ENCODE data around the gene FKBP5. TPM values are rescaled to one million over a fixed set of nuclear protein-coding genes. Genes with fewer than 3 reads are reported as not detected.

FKBP5 gene
- total RNA-seq, 1 donor from 2014 or later: 128 TPM

DNA sequence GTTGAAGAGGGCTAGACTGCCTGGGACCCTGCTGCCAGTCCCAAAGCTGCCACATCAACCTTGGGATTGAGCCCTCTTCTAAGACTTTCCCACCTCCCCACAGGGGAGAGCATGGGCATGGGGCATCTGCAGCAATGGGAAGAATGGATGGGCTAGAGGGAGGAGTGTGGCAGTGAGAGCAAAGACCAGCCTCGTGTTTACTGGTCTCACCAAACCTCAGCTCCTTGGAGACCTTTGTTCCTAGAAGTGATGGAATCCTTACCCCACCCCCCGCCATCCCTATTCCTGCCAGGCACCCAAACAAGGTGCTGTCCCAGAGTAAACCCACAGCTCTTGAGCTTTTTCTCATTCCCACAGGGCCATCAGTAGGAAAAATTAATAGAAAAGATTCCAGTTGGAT lies 28.1 kb upstream of the FKBP5 start:
- DNase-seq (no peak), ATAC-seq (no peak)
- TF ChIP-seq, protein P1, sequence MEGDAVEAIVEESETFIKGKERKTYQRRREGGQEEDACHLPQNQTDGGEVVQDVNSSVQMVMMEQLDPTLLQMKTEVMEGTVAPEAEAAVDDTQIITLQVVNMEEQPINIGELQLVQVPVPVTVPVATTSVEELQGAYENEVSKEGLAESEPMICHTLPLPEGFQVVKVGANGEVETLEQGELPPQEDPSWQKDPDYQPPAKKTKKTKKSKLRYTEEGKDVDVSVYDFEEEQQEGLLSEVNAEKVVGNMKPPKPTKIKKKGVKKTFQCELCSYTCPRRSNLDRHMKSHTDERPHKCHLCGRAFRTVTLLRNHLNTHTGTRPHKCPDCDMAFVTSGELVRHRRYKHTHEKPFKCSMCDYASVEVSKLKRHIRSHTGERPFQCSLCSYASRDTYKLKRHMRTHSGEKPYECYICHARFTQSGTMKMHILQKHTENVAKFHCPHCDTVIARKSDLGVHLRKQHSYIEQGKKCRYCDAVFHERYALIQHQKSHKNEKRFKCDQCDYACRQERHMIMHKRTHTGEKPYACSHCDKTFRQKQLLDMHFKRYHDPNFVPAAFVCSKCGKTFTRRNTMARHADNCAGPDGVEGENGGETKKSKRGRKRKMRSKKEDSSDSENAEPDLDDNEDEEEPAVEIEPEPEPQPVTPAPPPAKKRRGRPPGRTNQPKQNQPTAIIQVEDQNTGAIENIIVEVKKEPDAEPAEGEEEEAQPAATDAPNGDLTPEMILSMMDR (IDR thresholded peaks at IDR 0.05): no peak
- Histone ChIP-seq H3K27ac (no peak overlapping the region), H3K4me3 (no peak overlapping the region), H3K27me3 (ENCODE audit: low read depth) (no peaks in the 10 kb centered on the region), H3K9me3 (no peaks in the 10 kb centered on the region), H3K36me3 (no peaks in the 10 kb centered on the region), H3K4me1 (peaks cover 45% of the 10 kb centered on the region)
- intact Hi-C loops (cut with DNase I): no loop called here

DNA sequence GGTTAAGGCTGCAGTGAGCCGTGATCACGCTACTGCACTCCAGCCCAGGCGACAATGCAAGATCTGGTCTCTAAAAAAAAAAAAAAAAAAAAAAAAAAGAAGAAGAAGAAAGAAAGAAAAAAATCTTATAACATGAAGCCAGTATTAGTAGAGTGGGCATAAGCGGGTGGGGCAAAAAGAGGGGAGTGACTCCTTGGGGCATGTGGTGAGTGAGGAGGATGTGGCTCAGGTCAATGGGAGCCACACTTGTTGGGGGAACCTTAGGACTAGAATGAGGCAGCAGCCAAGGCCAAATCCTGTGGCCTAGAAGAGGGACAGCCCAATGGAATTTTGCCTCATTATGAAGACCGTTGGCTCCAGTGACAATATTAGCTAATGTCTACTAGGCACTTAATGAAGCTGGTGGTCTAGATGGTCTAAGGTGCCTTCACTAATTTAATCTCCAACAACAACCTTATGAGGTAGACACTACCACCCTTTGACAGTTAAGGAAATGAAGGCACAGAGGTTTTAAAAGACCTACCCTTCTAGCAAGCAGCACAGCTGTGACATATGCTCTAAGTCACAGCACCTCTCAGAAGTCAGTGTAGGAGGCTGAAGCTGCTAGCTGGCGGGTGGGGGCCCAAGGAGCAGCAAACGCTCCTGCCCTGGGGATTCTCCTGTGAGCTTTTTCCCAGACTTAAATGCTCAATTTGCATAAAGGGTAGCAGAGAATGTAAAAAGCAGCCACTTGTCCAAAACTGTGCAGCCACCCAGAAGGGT lies 24.5 kb upstream of the FKBP5 start:
- H3K27ac ChIP-seq: no peak overlapping the region
- no peaks in the 10 kb centered on the region for H3K36me3 ChIP-seq
- H3K4me1 ChIP-seq: peaks cover 9% of the 10 kb centered on the region
- H3K9me3 ChIP-seq: no peaks in the 10 kb centered on the region
- TF ChIP-seq, protein P1 (IDR thresholded peaks at IDR 0.05): no peak
- intact Hi-C loops (cut with DNase I): no loop called here
- no peak overlapping the region for H3K4me3 ChIP-seq
- DNase-seq (no peak), ATAC-seq (no peak)
- no peaks in the 10 kb centered on the region for H3K27me3 ChIP-seq (ENCODE audit: low read depth)

DNA sequence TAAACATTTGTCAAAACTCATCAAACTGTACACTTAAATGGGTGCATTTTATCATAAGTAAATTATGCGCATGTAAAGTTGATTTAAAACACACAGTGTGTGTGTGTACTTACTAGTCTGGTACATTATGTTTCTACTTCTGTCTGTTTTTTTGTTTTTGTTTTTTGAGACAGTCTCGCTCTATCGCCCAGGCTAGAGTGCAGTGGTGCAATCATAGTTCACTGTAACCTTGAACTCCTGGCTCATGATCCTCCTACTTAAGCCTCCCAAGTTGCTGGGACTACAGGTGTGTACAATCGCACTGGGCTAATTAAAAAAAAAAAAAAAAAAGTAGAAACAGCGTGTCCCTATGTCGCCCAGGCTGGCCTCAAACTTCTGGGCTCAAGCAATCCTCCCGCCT lies 23.0 kb upstream of the FKBP5 start:
- Histone ChIP-seq H3K4me1 (no peaks in the 10 kb centered on the region), H3K27me3 (ENCODE audit: low read depth) (no peaks in the 10 kb centered on the region), H3K27ac (no peak overlapping the region), H3K9me3 (no peaks in the 10 kb centered on the region), H3K36me3 (no peaks in the 10 kb centered on the region), H3K4me3 (no peak overlapping the region)
- DNase-seq (no peak), ATAC-seq (no peak)
- TF ChIP-seq, protein P1 (IDR thresholded peaks at IDR 0.05): no peak
- intact Hi-C loops (cut with DNase I): no loop called here

DNA sequence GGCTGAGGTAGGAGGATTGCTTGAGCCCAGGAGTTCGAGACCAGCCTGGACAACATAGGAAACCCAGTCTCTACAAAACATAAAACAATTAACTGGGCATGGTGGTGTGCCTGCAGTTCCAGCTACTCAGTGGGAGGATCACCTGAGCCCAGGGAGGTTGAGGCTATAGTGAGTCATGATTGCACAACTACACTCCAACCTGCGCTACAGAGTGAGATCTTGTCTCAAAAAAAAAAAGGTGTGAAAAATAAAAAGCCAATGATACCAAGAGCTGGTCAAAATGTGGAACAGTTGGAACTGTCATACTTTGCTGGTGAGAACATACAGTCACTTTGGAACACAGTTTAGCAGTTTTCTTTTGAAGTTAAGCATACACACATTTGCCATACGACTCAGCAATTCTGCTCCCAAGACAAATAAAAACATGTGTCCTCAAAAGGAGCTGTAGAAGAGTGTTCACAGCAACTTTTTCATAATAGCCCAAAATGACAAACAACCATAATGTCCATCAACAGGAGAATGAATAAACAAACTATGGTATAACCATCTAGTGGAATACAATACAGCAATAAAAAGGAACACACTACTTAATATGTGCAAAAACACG lies 21.6 kb upstream of the FKBP5 start:
- no peak for DNase-seq
- H3K36me3 ChIP-seq: no peaks in the 10 kb centered on the region
- no peaks in the 10 kb centered on the region for H3K9me3 ChIP-seq
- intact Hi-C loops (cut with DNase I): no loop called here
- peak; percentile 65 to 67 for ATAC-seq
- no peak overlapping the region for H3K4me3 ChIP-seq
- H3K27me3 ChIP-seq (ENCODE audit: low read depth): no peaks in the 10 kb centered on the region
- no peak overlapping the region for H3K27ac ChIP-seq
- TF ChIP-seq, protein P1 (IDR thresholded peaks at IDR 0.05): no peak
- no peaks in the 10 kb centered on the region for H3K4me1 ChIP-seq

DNA sequence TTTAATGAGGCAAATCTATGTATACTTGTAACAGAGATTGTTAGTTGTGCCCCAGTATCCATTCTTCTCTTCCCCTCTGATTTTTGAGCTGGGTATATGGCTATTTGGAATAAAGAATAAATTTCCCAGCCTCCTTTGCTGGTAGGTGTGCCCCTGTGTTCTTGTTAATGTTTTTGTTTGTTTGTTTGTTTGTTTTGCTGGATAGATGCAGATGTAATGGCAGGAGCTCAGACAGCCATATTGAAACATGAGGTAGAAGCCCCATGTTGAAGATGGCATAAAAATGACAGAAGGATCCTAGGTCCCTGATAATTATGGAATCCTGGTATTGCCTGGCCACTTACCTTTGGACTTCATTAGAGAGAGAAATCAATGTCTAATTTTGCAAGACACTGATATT lies 19.9 kb upstream of the FKBP5 start:
- Histone ChIP-seq H3K4me1 (no peaks in the 10 kb centered on the region), H3K27me3 (ENCODE audit: low read depth) (no peaks in the 10 kb centered on the region), H3K4me3 (no peak overlapping the region), H3K9me3 (no peaks in the 10 kb centered on the region), H3K27ac (no peak overlapping the region), H3K36me3 (no peaks in the 10 kb centered on the region)
- DNase-seq (no peak), ATAC-seq (no peak)
- intact Hi-C loops (cut with DNase I): no loop called here
- TF ChIP-seq, protein P1 (IDR thresholded peaks at IDR 0.05): no peak

All from lower lobe of right lung (tissue), 2 donors.